HG03066 (cell line): ENCODE results near the gene NDUFV2.
A peak's percentile ranks its signal among the peaks of the same experiment; 100 is the strongest.
"Not testable (repeated sequence)": the region's sequence is repeated elsewhere in the genome, so short reads cannot be mapped to it uniquely, and the experiment has no call there.

Experiments used
- ATAC-seq: cut with Tn5 transposase; IDR thresholded peaks from one replicate; pipeline ENCODE4 v1.9.1; 2021; ENCODE audit warnings: low read depth; ENCODE audit not compliant: unreplicated experiment

The NDUFV2 gene

GRCh38 chr18:9088727-9089126 is 13.8 kb upstream of the NDUFV2 start:
- not testable (repeated sequence) for ATAC-seq

GRCh38 chr18:9090578-9090977 is 11.9 kb upstream of the NDUFV2 start:
- no peak for ATAC-seq

DNA sequence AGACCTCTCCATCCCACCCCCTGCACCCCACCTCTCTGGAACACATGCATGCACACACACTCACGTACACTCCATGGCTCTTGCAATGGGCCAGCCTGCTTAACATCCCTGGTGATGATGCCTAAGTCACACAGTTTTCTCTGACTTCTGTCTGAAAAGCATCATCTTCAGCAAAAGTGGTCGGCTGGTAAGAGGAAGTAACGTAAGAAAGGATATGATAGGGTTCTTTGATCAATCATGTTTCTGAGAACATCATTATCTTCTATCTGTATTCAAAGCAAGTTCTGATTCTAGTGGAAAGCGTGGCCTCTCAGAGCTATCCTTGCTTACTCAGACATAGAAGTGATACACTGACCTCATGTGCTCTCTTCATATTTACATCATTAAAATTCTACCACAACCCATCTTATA is 11.4 kb upstream of the NDUFV2 start:
- ATAC-seq: no peak

DNA sequence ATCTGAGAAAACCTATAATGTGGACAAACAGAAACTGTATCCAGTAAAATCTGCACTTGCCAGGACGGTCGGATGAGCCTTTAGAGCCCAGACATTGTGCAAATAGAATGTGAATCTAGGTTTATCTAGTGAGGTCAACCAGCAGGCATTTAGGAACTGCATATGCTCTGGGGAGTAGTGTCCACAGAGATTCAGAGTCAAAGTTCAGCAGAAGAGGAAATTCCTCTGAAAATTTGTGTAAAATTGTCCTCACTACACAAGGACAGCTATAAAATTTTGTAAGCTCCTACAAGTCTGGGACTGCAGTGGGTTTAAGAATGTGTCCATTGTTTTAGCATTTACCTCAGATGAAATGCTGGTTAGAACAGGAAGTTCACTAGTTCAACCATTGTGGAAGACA is 9.8 kb upstream of the NDUFV2 start:
- no peak for ATAC-seq

- not testable (repeated sequence) for ATAC-seq
These were observed 9.4 kb upstream of the NDUFV2 start for GRCh38 chr18:9093109-9093508.

- ATAC-seq: no peak
These were observed 7.9 kb upstream of the NDUFV2 start for GRCh38 chr18:9094307-9095226.

DNA sequence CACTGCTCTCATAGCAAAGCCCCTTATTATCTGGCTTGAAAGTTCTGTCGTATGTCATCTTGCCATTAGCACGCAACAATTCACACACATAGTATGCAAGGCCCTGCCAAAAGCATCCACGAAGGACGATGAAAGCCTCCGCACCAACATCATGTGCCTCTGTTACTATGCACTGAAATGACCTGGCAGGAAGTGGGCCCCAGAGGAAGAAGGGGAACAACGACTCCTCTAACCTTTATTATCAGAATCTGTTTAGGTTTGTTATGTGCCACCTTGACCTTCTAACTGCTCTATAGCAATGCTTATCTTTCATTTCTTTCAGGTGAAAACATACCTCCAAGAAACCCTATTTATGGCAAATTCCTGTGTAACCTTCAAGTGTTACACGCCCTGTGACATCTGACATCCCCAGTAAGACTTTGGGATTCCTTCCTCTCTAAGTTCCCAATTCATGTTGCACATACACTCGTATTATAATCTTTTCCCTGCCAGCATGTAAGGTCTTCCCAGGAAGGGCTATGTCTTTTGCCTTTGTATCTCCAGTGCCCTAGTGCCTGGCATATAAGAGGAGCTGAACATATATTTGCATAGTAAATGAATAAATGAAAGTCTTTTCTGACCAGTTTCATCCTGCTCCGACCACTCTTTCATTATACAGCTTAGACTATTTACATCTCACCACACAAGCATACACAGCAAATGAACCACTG is 7.0 kb upstream of the NDUFV2 start:
- peak; percentile 97 for ATAC-seq

DNA sequence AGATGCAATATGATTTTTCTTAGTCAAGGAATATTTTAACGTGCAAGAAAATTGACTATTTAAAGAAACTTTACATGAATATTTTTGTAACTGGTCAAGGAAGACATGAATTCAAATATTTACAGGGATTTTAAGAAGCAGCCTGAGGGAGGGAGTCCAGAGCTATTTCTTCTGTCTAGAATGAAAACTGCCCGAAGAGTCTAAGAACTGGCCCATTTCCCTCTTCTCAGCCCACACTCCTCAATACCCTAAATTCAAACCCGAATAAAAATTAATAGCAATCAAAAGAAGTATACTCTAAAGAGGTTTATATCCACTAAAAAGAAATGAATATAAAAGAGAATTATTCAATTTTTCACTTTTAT is 6.5 kb upstream of the NDUFV2 start:
- no peak for ATAC-seq

GRCh38 chr18:9096685-9097084 is 5.8 kb upstream of the NDUFV2 start:
- ATAC-seq: no peak

DNA sequence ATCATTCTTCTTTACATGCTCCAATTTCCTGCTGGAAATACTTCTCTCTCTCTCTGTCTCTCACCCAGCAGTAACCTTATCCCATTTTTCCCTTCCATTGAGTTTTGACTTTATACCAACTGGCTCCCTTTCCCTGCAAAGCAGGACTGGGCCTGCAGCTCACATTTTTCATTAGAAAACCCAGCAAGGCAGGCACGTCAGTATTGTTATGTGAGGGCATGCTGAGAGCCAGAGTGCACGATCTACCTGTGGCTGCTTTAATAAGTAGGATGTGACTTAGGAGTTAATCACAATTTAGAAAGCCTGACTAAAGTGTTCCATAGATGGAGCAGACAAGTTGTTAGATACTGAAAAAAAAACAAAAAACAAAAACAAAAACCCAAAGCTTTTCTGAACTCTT is 5.2 kb upstream of the NDUFV2 start:
- ATAC-seq: no peak

- no peak for ATAC-seq
These were observed 1.7 kb upstream of the NDUFV2 start for GRCh38 chr18:9100796-9101195.

DNA sequence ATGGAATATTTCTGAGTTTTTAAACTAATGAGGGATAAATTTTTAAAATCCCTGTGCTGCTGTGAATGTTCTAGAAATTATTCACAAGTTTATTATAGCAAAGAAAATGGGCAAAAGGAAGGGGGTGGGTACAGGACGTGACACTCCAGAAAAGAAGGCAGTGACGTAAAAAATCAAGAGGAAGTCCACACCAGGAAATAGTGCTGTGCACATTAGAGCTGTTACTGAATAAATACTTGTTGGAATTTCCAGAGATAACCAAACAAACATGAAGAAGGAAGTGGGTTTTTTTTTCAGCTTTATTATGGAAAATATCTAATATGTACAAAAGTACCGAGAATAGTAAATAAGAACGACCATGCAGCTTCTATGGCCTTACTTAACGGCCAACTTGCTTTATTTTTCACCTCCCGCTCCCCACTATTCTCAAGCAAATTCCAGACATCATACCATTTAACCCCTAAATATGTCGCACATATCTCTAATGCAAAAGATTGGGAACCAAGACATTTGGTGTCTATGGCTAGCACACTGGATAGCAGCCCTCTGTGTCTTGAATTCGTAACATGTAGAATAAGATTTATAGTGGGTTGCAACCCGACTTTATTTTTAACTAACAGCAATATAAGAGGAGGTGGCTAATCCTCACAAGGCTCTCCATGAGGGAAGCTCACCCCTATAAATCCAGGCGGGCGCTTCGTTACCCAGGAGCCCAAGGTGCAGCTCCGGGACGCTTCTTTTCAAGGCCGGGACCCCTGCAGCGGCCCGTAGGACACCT is 580 bp upstream of the NDUFV2 start:
- ATAC-seq: peak; percentile 75

- ATAC-seq: no peak
These were observed 926 bp downstream of the NDUFV2 start for GRCh38 chr18:9103376-9103873.

GRCh38 chr18:9104244-9104901 is 1.9 kb downstream of the NDUFV2 start:
- ATAC-seq: no peak

GRCh38 chr18:9105420-9105819 is 2.9 kb downstream of the NDUFV2 start:
- ATAC-seq: no peak

DNA sequence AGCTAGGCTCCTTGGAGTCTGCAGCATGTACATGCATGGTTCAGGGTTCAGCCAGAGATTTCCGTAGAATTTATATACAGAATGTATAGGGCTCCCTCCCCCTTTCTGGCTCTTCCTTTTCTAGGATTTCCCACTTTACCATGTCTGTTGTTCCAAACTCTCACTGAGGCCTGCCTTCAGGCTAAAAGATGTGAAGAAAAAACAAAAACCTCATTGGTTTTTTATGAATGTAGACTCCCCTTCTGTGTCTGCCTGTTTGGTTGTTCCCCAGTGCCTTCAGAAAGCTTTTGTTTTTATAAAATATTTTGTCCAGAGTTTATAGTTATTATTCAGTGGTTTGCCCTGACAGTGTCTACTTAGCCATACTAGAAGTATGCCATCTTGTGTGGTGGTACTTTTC is 3.6 kb downstream of the NDUFV2 start:
- no peak for ATAC-seq

- ATAC-seq: no peak
These were observed 4.5 kb downstream of the NDUFV2 start for GRCh38 chr18:9106800-9107584.

DNA sequence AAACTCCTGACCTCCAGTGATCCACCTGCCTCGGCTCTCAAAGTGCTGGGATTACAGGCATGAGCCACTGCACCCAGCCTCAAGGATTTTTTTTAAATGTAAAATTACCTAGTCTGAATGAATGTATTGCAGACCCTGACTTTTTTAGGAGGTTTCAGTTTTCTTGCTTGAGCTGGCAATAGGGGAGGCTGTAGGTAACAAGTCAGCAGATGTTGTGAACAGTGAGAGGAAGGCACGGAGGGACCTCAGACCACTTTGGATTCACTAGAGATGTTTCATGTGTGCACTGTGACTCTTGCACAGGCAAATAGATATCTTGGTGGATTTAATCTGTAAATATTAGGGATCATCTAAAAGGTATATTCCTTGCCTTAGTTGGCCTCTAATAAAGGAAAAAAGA is 6.4 kb downstream of the NDUFV2 start:
- no peak for ATAC-seq

GRCh38 chr18:9109523-9109922 is 7.0 kb downstream of the NDUFV2 start:
- no peak for ATAC-seq
